Activated naive CD4-positive, alpha-beta T cell treated with anti-CD3 and anti-CD28 coated beads for 36 hours (primary cell): ENCODE results near the gene DCLRE1B. TPM values are rescaled to one million over a fixed set of nuclear protein-coding genes. Genes with fewer than 3 reads are reported as not detected.

Experiments used
- CTCF ChIA-PET: fragments of 350-600 bp; sonication (Branson Sonifier 250); formaldehyde crosslinking; loops from one replicate; lab custom pipeline; 2021; ENCODE audit warnings: antibody characterized with exemption; lab: Charles Lee
- DNase-seq: peaks from one replicate; pipeline ENCODE4 v3.0.0-alpha.2; 2020
- H3K27ac Mint-ChIP-seq: one replicate; pipeline ENCODE4 v1.8.0; 2021; ENCODE audit warnings: mild to moderate bottlenecking, mixed read lengths
- H3K27me3 Mint-ChIP-seq: one replicate; pipeline ENCODE4 v1.8.0; 2021; ENCODE audit warnings: low read depth, mixed read lengths
- H3K36me3 Mint-ChIP-seq: one replicate; pipeline ENCODE4 v1.8.0; 2021; ENCODE audit warnings: low read depth, mixed read lengths
- H3K4me1 Mint-ChIP-seq: one replicate; pipeline ENCODE4 v1.8.0; 2021; ENCODE audit warnings: low read depth, mixed read lengths
- H3K4me3 Mint-ChIP-seq: one replicate; pipeline ENCODE4 v1.8.0; 2021; ENCODE audit warnings: mild to moderate bottlenecking, moderate library complexity, mixed read lengths
- H3K9me3 Mint-ChIP-seq: one replicate; pipeline ENCODE4 v1.8.0; 2021; ENCODE audit warnings: mixed read lengths
- intact Hi-C: fragments of 100-400 bp; cut with micrococcal nuclease; formaldehyde crosslinking; loops from one replicate; pipeline ENCODE4 v1.15.1; 2023
- total RNA-seq, 2 experiments: library from RNA; stranded (reverse); gene quantifications; one replicate each; pipeline ENCODE4 v1.2.3, GENCODE V29; 2021

DCLRE1B gene
- total RNA-seq, 2 experiments from 2014 or later: 17.7 to 18.3 TPM

- DNase-seq: no peak
- CTCF ChIA-PET: interaction anchor here (1.0 to 1.2 kb wide), 2 partner anchors 8 to 22 kb away, joined by 3 to 5 read pairs; no protein-coding TSS in a partner anchor
- no peaks in the 10 kb centered on the region for H3K27me3 Mint-ChIP-seq
- H3K36me3 Mint-ChIP-seq: peaks cover 44% of the 10 kb centered on the region
- no peaks in the 10 kb centered on the region for H3K9me3 Mint-ChIP-seq
- peaks cover 25% of the 10 kb centered on the region for H3K4me1 Mint-ChIP-seq
- H3K27ac Mint-ChIP-seq: no peak overlapping the region
- intact Hi-C loops: no loop called here
- no peak overlapping the region for H3K4me3 Mint-ChIP-seq
Measured at GRCh38 chr1:113957984-113958383, 52.9 kb downstream of the DCLRE1B start.

- Mint-ChIP-seq H3K27ac (no peak overlapping the region), H3K36me3 (peaks cover 45% of the 10 kb centered on the region), H3K9me3 (no peaks in the 10 kb centered on the region), H3K4me3 (no peak overlapping the region), H3K4me1 (peaks cover 21% of the 10 kb centered on the region), H3K27me3 (no peaks in the 10 kb centered on the region)
- DNase-seq: no peak
- CTCF ChIA-PET: interaction anchor here (1.2 kb wide), 1 partner anchor 23 kb away, joined by 3 read pairs; no protein-coding TSS in a partner anchor
- intact Hi-C loops: no loop called here
Measured at GRCh38 chr1:113958691-113959090, 53.6 kb downstream of the DCLRE1B start.

DNA sequence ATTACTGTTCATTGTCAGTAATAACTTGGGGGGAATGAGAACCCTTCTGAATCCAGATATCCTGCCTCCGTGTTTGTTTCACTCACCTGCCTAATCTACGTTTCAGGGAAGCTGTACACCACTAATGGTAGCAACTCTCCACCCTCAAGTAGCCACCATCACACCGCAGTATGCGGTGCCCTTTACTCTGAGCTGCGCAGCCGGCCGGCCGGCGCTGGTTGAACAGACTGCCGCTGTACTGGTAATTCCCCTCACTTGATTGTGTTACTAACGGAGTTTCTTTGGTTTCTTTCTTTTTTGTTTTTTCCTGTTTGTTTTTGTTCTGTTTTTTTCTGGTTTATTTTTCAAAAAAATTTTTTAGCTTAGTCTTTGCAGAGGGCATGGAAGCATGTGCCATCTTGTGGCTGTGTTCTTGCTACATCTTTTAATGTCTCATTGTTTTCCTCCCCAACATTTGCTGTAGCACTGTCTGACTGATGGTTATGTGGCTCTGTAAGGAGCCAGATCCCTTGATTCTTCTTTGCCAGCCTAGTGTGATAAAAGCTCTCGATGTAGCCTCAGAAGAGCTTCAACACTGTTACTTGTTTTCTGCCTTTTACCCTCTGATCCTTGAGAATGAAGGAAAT lies 58.3 kb downstream of the DCLRE1B start:
- DNase-seq: no peak
- H3K9me3 Mint-ChIP-seq: no peaks in the 10 kb centered on the region
- H3K36me3 Mint-ChIP-seq: peaks cover 52% of the 10 kb centered on the region
- H3K4me1 Mint-ChIP-seq: peaks cover 1% of the 10 kb centered on the region
- intact Hi-C loops: no loop called here
- H3K4me3 Mint-ChIP-seq: no peak overlapping the region
- no peak overlapping the region for H3K27ac Mint-ChIP-seq
- no peaks in the 10 kb centered on the region for H3K27me3 Mint-ChIP-seq
- CTCF ChIA-PET: interaction anchor here (0.6 to 2.3 kb wide), 7 partner anchors 13 to 270 kb away, joined by 3 to 8 read pairs (median 4); partner anchors contain the start of genes HIPK1 and OLFML3

Other genes starting within 250 kb of the DCLRE1B start
- gene PHTF1, start 145.8 kb upstream of the DCLRE1B start, total RNA-seq: 1 to 10 TPM; 5.4 to 6.3 TPM
- gene RSBN1, start 92.8 kb upstream of the DCLRE1B start, total RNA-seq: 10 to 100 TPM; 13.6 to 14.3 TPM
- gene PTPN22, start 33.6 kb upstream of the DCLRE1B start, total RNA-seq: 10 to 100 TPM; 43.9 to 50.9 TPM
- gene BCL2L15, start 17.7 kb upstream of the DCLRE1B start, total RNA-seq: under 1 TPM; 0.15 to 0.43 TPM
- 10 to 100 TPM; 35.7 to 40.2 TPM for gene AP4B1, start 527 bp upstream of the DCLRE1B start, total RNA-seq
- gene HIPK1, start 24.0 kb downstream of the DCLRE1B start, total RNA-seq: 10 to 100 TPM; 47.7 to 51.0 TPM
- under 1 TPM in 1 of 2 experiments, not detected in 1; 0.10 TPM for gene OLFML3, start 74.1 kb downstream of the DCLRE1B start, total RNA-seq
- gene SYT6, start 248.5 kb downstream of the DCLRE1B start, total RNA-seq: not detected